GM19468 (cell line): Measurements from ENCODE around the gene INSIG2.
"Not testable (repeated sequence)": the region's sequence is repeated elsewhere in the genome, so short reads cannot be mapped to it uniquely, and the experiment has no call there.

Experiments
- ATAC-seq: cut with Tn5 transposase; IDR thresholded peaks from one replicate; pipeline ENCODE4 v1.9.1; 2021; ENCODE audit warnings: mild to moderate bottlenecking, moderate library complexity, moderate number of reproducible peaks; ENCODE audit not compliant: unreplicated experiment; ENCODE audit errors: extremely low read depth

The INSIG2 gene

GRCh38 chr2:118058951-118059350 lies 29.3 kb upstream of the INSIG2 start:
- no peak for ATAC-seq

- ATAC-seq = no peak
These were observed 28.3 kb upstream of the INSIG2 start for GRCh38 chr2:118059919-118060478.

GRCh38 chr2:118061135-118061955 lies 26.9 kb upstream of the INSIG2 start:
- ATAC-seq = peak; percentile 58

GRCh38 chr2:118062048-118062447 lies 26.2 kb upstream of the INSIG2 start:
- ATAC-seq = no peak

- no peak for ATAC-seq
These were observed 25.6 kb upstream of the INSIG2 start for GRCh38 chr2:118062669-118063068.

GRCh38 chr2:118065015-118065706 lies 23.1 kb upstream of the INSIG2 start:
- no peak for ATAC-seq

GRCh38 chr2:118065921-118066511 lies 22.3 kb upstream of the INSIG2 start:
- ATAC-seq = no peak

GRCh38 chr2:118077636-118078247 lies 10.5 kb upstream of the INSIG2 start:
- no peak for ATAC-seq

GRCh38 chr2:118078734-118079133 lies 9.5 kb upstream of the INSIG2 start:
- no peak for ATAC-seq

- ATAC-seq = no peak
These were observed 3.7 kb upstream of the INSIG2 start for GRCh38 chr2:118084491-118085089.

- no peak for ATAC-seq
These were observed 2.9 kb upstream of the INSIG2 start for GRCh38 chr2:118085173-118086023.

- ATAC-seq = no peak
These were observed 2.1 kb upstream of the INSIG2 start for GRCh38 chr2:118086024-118086633.

GRCh38 chr2:118089139-118089800 lies 999 bp downstream of the INSIG2 start:
- peak; percentile 12 for ATAC-seq

GRCh38 chr2:118090387-118091139 lies 2.3 kb downstream of the INSIG2 start:
- ATAC-seq = no peak

GRCh38 chr2:118091140-118091478 lies 2.8 kb downstream of the INSIG2 start:
- no peak for ATAC-seq

- no peak for ATAC-seq
These were observed 3.4 kb downstream of the INSIG2 start for GRCh38 chr2:118091631-118092030.

- not testable (repeated sequence) for ATAC-seq
These were observed 5.8 kb downstream of the INSIG2 start for GRCh38 chr2:118094102-118094501.

GRCh38 chr2:118094503-118094902 lies 6.2 kb downstream of the INSIG2 start:
- ATAC-seq = no peak
